ENCODE data around the gene OSBPL2.
A peak's percentile ranks its signal among the peaks of the same experiment; 100 is the strongest.

Gene OSBPL2

DNA sequence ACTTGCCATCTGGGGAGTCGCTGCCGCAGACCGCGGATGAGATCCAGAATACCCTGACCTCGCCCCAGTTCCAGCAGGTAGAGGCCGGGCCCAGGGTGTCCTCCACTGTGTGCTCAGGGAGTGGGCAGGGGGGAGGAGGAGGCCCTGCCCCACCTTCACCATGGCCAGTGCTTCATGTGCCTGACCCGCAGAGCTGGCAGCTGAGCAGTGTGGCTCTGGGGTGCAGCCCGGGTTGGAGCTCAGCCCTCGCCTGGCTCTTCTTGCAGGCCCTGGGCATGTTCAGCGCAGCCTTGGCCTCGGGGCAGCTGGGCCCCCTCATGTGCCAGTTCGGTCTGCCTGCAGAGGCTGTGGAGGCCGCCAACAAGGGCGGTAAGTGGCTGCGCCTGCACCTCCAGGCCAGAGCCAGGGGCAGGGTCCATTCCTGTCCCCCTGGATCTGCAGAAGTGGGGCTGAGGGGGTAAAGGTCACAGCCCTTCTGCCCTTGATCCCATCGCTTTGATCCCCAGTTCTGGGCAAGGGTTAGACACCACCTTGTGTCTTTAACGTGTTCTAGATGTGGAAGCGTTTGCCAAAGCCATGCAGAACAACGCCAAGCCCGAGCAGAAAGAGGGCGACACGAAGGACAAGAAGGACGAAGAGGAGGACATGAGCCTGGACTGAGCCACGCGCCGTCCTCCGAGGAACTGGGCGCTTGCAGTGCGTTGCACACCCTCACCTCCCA is 69.9 kb downstream of the OSBPL2 start:
- peak; percentile 60 for FAIRE-seq
- DNase-seq (ENCODE audit: insufficient read length, low spot score): no peak

DNA sequence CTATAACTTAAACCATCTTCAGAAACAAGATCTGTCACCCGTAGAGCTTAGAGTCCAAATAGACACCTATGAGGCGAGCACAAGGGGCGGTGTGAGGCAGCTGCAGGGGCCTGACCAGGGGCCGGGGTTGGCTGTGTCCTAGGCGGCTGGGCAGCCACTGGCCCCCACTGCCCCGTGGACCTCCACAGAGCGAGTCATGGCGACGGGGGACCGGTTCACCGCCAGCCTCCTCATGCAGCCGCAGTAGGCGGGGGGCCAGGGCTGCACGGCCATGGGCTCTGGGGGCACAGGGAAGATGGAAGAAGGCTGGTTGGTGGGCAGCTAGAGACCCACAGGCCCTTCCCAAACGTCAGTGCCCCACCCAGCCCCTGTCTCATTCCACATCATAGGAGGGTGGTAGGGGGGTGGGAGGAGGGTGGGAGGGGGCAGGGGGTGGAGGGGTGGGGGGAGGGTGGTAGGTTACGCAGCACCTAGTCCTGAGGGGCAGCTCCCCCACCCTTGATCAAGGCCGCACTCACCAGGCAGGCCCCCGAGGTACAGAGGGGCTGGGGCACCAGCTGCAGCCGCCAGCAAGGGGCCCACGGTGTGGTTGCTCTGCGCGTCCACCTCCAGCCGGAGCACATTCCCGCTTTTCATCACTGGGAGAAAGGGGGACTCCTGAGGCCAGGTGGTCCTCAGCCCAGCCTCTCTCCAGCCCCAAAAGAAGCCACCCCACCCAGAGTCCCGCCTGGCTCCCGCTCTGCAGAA is 71.0 kb downstream of the OSBPL2 start:
- FAIRE-seq (peak; percentile 13), DNase-seq (ENCODE audit: insufficient read length, low spot score) (no peak)

DNA sequence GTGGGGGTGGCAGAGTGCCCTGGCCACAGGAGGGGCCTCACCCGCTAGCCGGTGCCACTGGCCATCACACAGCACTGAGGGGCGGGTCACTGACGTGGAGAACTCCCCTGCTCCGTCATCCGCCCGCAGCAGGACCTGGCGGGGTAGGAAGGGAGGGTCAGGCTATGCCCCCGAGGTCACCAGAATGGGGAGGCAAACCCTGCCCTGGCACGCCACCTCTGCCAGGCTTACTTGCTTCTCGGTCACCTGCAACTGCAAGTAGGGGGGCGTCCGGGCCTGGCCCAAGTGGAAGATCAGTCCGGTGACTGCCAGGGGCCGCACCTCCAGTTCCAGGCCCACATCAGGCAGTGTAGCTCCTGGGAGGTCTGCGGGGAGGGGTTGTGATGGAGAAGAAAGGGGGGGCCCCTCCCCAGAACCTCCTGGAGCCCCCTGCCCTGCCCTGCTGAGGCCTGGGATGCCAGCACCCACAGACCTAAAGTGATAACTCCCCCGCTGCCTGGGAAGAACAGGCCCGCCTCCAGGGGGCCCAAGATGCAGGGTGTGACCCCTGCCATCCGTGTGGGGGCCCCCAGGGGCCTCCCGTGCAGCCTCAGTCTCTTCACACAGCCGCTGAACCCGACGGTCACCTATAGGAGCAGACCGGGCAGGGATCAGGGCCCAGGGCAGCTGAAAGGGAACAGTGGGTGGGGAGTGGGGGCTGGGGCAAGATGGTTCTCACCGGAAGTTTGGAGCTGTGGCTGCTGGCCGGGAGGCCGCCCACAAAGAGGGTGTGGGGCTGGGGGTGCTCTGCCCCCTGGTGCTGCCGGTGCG is 71.8 kb downstream of the OSBPL2 start:
- DNase-seq (ENCODE audit: insufficient read length, low spot score): no peak
- FAIRE-seq: peak; percentile 83

DNA sequence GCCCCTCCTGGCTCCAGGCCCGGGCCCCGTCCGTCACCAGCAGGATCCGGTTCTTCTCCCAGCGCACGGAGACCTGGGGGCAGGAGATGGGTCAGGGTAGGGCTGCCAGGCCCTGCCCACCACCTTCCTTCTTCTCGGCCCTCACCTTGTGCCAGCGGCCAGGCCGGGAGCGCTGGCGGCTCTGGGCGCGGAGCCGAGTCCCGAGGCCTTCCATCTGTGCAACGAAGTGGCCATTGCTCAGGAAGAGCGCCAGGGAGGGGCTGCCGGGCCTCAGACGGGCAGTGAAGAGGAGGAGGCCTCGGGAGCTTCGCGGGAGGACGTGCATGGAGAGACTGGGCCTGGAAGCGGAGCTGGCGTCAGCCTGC is 72.4 kb downstream of the OSBPL2 start:
- DNase-seq (ENCODE audit: insufficient read length, low spot score): no peak
- no peak for FAIRE-seq

DNA sequence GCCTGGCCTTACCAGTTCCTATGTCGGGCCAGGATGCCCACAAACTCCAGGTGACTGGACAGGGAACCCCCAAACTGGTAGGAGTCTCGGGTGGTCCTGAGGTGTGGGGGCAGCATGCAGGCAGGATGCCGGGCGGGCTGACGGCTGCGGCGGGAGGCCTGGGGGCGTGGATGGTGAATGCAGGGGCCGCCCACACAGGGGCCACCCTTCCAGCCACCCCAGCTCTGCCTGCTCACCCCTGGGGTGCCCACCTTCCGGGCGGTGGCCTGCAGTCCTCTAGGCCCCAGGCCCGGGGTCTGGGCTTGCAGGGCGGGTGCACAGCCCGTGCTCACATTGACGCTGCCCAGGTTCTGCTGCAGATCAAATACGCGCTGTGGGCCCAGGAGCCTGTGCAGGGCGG is 72.8 kb downstream of the OSBPL2 start:
- no peak for DNase-seq (ENCODE audit: insufficient read length, low spot score)
- no peak for FAIRE-seq

DNA sequence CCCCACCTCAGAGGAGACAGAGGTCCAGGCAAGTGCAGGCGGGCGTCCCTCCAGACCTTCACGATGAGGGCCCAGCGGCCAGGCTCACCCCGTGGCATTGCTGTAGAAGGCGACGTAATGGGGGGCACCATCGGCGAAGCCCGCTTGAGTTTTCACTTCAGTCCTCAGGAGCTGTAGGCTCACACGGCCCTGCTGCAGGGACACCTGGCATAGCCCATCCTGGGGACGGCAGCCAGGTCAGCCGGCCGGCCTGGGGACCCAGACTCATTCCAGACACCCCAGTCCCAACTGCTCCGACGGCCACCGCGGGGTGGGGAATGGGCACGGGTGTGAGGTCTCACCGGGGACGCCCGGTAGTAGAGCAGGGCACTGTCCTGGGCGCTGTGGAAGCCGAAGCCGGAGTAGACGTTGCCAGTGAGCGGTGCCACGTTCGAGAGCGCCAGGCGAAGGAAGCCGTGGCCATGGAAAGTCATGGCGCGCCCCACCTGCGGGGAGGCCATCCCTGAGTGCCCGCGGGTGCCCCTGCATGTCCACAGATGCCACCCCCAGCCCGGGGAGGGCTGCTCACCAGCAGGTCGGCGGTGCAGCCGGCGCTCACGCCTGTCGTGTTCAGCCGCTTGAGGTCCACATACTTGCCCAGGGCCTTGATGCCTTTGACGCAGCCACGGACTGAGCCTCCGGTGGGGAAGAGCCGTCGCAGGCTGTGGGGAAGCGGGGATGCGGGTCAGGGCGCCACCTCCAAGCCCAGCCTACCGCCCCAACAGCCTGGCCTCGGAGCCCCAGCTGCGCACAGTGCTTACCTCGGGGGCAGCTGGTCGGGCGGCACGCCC is 73.7 kb downstream of the OSBPL2 start:
- DNase-seq (ENCODE audit: insufficient read length, low spot score) (no peak), FAIRE-seq (no peak)

DNA sequence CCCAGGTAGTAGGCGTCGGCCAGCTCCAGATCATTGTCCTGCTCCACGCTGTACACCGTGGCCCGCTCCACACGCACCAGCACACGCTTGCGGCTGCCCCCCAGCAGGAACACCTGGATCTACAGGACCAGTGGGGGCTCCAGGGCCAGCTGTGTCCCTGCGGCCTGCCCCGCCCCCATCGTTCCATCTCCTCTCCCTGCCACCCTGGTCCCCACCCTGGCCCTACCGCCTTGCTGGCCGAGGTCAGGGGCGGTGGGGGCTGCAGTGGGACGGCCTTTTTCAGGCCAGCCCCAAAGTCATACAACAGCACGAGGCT is 74.3 kb downstream of the OSBPL2 start:
- DNase-seq (ENCODE audit: insufficient read length, low spot score): no peak
- no peak for FAIRE-seq

DNA sequence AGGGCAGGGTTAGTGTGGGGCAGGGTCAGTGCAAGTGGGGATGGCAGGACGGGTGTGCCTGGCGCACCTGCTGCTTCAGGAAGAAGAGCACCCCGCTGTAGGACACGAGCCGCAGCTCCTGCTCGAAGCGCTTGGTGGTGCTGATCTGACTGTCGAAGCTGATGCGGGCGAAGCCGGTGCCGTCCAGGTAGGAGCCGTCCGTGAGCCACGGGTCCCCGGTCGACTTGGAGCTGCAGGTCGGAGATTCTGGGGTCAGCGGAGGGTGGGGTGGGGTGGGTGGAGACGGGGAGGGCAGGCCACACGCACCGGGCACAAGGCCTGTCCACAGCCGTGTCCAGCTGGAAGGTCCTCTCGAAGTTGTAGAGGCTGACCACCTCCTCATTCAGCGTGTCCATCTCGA is 74.7 kb downstream of the OSBPL2 start:
- FAIRE-seq (peak; percentile 86), DNase-seq (ENCODE audit: insufficient read length, low spot score) (no peak)

DNA sequence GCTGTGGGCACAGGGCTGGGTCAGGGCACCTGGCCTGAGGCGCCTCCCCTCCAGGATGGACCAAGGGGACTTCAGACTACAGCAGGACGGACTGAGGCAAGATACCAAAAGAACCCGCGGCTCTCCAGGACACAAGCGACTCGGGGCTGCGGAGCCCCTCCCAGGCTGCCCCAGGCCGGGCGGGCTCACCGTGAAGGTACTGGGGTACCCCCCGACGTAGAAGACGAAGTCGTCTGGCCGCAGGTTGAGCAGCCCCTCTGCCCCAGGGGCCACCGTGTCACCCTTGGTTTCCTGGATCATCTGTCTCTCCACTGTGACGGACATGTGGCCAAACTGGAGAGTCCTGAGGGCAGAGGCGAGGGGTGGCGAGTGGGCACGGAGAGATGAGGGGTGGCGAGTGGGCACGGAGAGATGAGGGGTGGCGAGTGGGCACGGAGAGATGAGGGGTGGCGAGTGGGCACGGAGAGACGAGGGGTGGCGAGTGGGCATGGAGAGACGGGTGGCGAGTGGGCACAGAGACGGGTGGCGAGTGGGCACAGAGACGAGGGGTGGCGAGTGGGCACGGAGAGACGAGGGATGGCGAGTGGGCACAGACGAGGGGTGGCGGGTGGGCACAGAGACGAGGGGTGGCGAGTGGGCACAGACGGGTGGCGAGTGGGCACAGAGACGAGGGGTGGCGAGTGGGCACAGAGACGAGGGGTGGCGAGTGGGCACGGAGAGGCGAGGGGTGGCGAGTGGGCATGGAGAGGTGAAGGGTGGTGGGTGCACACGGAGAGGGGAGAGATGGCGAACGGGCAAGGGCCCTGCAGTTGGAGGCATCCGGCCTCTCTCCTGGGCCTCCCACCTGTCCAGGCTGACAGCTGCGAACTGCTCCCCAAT is 75.4 kb downstream of the OSBPL2 start:
- FAIRE-seq: peak; percentile 26
- no peak for DNase-seq (ENCODE audit: insufficient read length, low spot score)

DNA sequence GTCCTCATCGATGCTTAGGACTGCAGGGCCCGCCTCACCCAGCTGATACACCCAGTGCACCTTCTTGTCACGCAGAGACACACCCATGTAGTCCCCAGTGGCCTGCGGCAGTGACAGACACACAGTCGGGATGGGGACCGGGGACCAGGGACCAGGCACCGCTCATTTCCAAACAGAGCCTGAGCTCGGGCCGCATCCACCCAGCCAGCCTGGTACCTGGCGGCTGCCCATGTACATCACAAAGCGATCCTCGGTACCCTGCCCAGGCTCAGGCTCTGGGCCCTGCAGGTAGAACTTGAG is 76.0 kb downstream of the OSBPL2 start:
- DNase-seq (ENCODE audit: insufficient read length, low spot score): no peak

DNA sequence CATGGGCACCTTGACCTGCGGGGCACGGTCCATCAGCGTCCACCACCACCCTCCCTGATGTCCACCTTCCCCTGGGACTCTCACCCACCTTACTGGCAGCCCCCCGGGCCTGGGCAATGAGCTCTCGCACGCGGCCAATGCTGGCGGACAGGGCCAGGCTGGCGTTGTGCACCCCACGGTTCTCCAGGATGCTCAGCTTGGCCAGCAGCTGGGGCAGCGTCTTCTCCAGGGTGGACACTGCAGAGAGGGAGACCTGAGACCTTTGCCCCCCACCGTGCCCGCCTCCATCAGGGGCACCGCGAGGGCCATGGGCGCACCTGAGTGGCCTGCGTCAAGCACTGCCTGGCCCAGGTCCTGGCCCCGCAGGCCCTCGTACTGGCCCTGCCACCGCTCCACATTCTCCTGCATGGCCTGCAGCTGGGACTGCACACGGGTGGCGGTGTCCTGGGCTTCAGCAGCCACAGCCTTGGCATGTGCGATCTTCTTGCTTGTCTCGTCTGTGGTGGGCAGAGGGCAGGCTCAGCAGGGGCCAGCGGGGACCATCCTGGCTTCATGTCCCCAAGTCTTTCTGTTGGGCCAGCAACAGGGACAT is 76.5 kb downstream of the OSBPL2 start:
- DNase-seq (ENCODE audit: insufficient read length, low spot score) (no peak), FAIRE-seq (peak; percentile 67)

More for the DNA sequence above, 76.0 kb downstream of the OSBPL2 start:
- no peak for FAIRE-seq

DNA sequence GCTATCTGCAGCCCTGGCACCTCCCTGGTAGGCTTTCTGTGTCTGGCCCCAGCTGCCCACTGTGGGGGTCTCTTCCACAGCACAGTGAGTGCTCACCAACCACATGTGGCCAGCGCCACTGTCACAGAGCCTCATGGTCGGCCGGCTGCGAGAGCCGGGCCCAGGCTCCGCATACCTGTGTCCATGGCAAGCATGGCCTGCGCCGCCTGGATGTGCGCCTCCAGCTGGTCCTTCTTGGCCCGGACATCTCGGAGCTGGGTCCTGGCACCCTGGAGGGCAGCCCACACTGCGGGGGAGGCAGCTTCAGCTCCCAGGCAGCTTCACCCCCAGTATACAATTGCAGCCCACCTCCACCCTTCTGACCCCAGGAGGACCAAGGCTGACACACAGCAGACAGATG is 77.5 kb downstream of the OSBPL2 start:
- peak; percentile 57 for FAIRE-seq
- no peak for DNase-seq (ENCODE audit: insufficient read length, low spot score)

DNA sequence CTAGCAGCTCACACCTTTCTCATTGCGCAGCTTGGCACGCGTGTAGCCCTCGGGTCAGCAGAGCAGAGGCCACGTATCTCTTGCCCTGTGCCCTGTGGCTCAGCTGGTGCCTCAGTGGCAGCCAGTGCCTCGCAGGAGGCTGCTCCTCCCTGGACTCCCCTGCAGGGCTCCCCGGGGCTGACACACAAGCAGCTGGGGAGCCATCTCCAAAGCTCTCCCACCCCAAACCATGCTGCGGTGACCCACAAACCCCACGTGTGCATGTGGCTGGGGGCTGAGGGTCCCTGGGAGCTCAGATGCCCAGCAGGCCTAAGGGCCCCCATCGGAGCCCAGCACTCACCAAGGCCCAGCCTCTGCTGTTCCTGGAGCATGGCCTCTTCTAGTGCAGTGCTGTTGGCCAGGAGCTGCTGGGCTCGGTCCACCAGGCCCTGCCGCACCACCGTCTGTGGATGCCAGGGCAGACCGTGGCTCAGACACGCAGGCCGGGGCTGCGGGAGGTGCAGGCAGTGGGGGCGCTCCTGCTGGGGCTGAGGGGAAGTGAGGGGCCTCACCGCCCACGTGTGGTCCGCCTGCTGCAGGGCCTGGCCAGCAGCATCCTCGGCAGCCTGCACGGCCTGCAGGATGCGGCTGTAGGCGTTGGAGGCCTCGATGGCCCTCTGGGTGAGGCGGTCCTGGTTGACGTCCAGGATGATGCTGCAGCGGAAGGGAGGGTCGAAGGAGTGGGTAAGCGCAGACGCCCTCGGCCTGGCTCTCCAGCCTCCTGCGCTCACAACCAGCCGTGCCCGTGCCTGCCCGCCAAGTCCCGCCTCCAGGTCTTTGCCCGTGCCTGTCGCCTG is 78.2 kb downstream of the OSBPL2 start:
- DNase-seq (ENCODE audit: insufficient read length, low spot score): no peak
- peak; percentile 85 for FAIRE-seq

DNA sequence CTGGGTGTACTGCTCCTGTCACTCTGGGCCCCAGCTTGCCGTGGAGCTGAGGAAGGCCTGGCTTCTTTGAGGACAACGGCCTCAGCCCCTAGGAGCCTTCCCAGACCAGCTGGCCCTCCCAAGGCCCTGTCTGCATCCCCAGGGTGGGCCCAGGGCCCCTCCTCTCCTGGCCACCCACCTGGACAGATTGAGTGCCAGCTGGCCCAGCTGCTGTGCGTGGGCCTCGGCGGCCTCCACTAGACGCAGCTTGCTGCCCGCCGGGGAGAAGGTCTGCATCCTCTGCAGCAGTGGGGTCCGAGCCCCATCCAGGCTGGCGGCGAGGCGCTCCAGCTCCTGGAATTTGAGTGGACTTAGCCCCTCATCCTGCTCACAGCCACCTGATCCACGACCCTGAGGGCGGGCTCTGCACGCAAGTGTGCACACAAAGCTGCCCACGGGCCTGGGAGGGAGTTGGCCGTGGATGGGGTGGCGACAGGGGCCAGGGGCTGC is 78.9 kb downstream of the OSBPL2 start:
- FAIRE-seq: peak; percentile 23
- no peak for DNase-seq (ENCODE audit: insufficient read length, low spot score)

DNA sequence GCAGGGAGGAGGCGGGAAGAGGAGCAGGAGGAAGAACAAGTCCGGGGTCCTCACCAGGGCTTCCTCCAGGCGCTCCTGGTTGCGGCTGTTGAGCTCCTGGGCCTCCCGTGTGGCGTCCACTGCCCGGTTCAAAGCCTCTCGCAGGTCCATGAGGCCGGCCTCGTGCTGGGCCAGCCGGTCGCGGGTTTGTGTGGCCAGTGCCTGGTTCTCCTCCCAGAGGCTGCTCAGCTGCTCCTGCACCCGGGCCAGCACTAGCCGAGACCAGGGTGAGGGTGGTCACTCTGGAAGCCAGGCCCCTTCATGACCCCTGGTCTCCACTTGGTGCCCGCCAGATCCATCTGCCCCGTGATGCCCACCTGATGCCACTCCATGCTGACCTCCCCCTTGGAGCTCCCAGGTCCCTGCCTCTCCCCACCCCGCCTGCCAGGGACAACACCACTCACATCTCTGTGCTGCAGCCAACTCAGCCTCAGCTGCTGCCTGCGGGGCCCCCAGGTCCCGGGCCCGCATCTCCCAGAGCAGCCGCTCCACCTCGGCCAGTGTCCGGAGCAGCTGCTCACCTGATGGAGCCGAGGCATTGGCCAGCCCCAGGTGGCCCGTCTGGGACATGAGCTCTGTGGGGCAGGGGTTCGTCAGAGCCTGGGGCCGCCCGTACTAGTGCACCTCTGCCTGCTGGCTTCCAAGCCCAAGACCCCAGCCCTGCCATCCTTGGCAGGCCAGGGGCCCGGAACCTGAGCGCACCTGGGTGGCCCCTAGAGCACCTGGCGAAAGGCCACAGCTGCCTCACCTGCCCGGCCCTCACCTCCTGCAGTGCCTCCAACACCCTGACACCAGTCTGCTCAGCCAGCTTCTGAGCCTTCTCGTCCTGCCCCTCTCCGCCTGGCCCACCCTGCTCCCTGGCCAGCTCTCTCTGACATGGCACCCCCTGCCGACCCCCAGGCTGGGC is 80.4 kb downstream of the OSBPL2 start:
- DNase-seq (ENCODE audit: insufficient read length, low spot score) (no peak), FAIRE-seq (peak; percentile 85)

DNA sequence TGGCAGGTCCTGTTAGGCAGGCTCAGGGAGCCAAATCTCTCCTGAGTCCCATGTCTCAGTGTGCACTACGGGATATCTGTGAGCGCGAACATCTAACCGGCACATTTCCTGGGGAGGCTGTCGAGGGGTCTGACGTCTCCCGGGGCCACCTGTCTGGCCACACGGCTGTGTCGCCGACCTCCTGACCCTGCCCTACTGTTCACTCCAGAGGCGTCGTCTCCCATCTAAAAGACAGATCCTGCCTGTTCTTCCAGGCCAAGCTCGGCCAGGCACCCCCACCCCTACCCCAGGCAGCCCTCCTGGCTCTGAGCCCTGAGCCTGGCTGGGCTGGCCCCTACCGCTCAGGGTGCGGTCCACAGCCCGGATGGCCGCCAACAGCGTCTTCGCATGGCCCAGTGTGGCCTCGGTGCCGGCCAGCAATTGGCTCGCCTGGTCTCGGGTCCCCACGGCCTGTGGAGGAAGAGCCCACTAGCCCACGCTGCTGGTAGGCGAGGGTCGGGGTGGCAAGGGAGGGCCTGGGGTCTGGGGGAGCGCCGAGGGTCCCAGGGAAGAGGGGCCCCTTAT is 81.1 kb downstream of the OSBPL2 start:
- DNase-seq (ENCODE audit: insufficient read length, low spot score): no peak
- no peak for FAIRE-seq

Data from HTR-8/SVneo (cell line).